Renal cortical epithelial cell (primary cell): Measurements from ENCODE around the gene IL1RAPL1. TPM values are rescaled to one million over a fixed set of nuclear protein-coding genes. Genes with fewer than 3 reads are reported as not detected.
A peak's percentile ranks its signal among the peaks of the same experiment; 100 is the strongest.

Source experiments
- DNase-seq: peaks from one replicate; pipeline ENCODE4 v3.0.0-alpha.2; 2011; ENCODE audit warnings: low read depth
- total RNA-seq: library from RNA; depleted of rRNA; stranded (reverse); fragments of >200 nt; gene quantifications from 2 replicates; pipeline ENCODE4 v1.2.3, GENCODE V29; 2014

The IL1RAPL1 gene
- total RNA-seq, 1 donor from 2014 or later, result 0.05 TPM

DNA sequence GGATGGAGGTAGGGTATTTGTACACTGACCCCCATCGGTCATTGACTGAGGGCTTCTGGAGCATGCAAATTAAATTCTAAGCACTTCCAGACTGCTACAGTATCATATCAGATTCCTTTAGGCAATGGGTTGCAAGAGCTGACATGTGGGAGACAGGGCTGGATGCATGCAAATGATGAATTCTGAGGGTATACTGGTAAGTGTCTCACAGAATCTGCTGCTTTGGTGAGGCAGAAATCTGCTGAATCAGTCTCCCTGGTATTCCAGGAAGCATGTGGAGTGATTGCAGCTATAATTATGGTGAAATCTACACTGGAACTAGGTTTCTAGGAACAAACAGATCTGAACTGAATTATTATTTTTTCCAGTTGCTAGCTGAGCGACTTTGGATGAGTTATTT is 943.3 kb downstream of the IL1RAPL1 start:
- peak; percentile 13 for DNase-seq

DNA sequence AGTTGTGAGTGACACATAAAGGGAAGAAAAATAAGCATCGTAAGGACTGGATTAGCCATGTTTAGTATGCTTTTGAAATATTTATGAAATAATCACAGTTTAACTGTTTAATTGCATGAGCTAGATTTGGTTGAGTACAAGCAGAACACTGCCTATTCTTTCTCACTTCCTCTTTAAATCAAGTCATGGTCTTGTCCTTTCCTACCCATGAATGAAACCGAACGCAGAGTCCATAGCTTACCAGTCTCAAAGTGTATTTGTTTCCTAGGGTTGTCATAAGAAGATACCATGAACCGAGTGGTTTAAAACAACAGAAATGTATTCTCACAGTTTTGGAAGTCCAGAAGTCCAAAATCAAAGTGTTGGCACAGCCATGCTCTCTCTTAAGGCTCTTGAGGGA is 944.1 kb downstream of the IL1RAPL1 start:
- no peak for DNase-seq

DNA sequence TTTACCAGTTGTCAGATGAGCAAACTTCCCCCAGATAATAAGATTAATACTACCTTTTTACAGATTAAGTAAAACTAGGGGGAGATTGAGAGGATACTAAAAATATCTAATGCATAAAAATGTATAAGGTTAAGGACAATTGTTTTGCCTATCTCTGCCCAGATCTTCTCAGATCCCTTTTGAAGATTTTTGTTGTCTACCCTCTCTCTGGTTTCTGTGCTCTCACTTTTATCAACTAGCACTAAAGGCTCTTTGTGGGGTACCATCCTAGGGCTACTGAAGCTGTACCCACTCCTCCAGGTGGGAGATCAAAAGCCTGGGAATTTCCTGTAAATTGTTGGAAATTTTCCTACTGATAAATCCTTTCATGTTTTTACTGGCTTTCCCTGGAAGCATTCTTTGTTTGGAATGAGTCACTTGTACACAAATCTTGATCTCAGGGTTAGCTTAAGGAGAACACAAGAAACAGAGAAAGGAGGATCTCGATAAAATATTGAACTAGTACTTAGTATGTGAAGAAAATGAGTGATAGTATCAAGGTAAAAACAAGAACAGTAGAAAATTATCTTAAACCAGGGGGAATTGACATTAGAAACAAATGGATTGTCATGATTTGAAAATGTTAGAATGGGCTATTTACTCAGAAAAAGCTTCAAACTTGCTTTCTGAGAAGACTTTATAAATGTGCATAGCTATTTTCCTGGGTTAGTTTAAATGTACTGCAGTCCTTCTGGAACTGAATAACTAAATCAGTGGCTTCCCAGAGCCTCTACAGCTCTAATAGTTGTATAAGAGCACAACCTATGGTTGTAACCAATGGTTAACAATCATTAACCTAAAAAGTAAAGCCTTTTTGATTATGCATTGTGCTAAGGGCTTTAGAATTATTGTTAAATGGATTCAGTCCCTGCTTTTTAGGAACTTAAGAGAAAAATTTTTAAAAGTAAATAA is 948.2 kb downstream of the IL1RAPL1 start:
- DNase-seq, result peak; percentile 57

DNA sequence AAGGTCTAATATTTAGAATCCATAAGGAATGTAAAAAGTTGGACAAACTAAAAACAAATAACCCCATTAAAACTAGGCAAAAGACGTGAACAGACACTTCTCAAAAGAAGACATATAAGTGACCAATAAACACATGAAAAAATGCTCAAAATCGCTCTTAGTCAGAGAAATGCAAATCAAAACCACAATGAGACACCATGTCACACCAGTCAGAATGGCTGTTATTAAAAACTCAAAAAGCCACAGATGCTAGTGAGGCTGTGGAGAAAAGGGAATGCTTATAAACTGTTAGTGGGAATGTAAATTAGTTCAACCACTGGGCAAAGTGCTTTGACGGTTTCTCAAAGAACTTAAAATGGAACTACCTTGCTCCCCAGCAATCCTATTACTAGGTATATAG is 953.8 kb downstream of the IL1RAPL1 start:
- DNase-seq, result no peak

DNA sequence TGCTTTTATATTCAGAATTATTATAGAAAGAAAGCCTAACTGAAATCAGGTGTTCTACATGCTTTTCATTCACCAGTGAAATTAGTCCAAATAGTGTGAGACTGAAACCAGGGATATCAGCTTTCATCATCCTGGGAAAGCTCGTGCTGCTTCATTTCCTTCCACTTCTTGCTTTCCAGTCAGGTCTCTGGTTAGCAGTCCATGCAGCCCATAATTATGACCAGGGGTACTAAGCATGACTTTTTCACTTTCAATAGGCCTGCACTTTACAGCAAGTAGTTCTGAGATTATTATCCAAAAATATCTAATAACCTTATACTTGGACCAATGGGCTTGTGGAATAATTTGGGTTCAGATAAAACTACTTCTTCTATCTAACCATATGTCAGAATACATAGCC is 954.9 kb downstream of the IL1RAPL1 start:
- no peak for DNase-seq

DNA sequence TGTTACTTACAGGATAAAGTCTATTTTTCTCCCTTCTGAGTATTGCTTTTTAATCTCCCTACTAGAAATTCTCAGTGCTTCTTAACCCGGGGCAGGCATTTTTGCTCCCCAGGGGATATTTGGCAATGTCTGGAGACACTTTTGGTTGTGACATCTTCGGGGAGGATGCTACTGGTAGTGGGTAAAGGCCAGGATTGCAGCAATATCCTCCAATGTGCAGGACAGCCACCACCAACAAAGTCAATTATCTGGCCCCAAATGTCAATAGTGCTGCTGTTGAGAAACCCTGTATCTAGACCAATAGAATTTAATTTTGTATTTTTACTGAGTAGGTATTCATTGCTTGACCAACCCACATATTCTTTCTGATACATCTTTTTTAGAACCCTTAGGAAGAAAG is 958.6 kb downstream of the IL1RAPL1 start:
- no peak for DNase-seq

DNA sequence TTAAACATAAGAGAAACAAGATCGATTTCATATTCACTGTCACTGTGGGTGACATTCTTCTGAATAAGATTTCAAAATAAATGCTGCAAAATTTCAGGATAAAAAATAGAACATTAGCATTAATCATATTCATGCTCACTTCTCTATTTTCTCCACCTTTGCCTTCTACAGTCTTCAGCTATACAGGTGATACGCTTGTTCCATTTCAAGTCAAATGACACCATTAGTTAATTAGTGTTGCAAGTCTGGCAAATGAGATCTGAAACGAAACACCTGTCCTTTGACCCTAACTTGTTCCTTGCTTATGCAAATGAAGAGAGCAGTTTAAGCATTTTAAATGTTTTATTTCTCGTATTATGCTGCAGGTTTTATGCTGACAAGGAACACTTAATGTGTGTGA is 960.6 kb downstream of the IL1RAPL1 start:
- no peak for DNase-seq

DNA sequence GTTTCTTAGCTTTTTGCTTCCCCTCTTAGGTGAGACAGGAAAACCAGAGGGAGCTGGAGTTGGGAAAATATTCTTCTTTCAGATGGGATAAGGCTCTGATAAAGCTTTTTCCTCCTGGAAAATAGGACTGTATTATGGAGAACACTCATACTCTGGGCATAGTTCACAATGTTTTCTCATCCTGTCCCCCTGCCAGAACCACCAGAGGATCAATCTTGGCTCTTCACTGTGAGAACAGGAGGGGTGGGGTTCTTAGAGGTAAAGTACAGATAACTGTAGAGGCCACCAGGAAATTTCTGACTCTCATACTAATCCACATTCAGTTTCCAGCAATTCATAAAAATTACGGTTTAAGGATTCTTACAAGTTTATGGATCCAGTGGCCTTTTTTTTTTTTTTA is 966.3 kb downstream of the IL1RAPL1 start:
- DNase-seq, result no peak

DNA sequence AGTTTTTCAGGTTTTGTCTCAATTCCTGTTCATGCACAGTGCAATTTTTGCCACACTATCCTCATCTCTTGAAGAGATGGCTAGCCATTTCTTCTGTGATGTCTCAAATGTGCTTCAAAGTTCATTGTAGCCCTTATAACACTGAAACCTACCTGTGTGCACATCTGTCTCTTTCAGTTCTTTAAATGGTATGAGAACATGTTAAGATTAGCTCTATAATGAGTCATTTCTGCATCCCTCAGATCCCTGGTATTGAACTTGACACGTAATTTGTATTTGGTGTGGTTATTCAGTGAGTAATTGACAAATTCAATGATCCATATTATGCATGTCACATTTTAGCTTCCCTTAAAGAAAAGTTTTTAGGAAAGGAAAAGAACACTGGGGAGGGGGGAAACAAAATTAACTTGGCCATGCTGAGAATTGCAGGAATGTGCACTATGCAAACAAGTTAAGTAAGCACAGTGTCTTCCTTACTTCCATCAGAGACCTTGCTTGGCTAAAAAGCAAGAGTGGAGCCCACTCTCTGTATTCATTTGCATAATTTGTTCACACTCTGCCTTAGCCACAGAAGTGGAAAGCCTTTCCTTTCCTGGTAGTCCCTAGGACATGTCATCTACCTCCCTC is 968.3 kb downstream of the IL1RAPL1 start:
- DNase-seq, result peak; percentile 4

DNA sequence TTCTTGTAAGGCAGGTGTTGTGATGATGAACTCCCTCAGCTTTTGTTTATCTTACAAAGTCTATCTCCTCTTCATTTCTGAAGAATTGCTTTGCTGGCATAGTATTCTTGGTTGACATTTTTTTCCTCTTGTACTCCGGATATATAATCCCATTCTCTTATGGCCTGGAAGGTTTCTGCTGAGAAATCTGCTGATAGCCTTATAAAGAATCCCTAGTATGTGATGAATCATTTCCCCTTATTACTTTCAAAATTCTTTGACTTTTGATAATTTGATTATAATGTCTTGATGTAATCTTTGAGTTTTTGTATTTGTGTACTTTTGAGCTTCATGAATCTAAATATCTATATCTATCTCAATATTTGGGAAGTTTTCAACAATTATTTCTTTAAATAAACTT is 972.8 kb downstream of the IL1RAPL1 start:
- no peak for DNase-seq

DNA sequence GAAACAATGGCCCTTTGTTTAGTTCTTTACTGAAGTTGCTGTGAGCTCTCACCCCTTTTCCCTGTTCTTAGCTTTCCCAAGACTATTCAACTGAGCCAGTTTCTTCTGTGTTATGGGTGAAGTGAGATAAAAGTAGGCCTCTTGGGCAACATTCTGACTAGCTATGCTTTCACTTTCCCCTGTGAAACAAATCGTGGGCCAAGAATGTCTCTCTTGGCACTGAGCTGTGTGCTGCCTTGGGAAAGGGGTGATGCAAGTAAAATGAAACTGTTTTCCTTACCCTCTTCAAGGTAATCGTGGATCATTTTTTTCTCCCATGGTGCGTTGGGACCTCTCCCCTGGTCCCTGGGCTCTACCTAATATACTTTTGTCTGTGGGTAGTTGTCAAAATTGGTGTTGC is 974.2 kb downstream of the IL1RAPL1 start:
- no peak for DNase-seq

DNA sequence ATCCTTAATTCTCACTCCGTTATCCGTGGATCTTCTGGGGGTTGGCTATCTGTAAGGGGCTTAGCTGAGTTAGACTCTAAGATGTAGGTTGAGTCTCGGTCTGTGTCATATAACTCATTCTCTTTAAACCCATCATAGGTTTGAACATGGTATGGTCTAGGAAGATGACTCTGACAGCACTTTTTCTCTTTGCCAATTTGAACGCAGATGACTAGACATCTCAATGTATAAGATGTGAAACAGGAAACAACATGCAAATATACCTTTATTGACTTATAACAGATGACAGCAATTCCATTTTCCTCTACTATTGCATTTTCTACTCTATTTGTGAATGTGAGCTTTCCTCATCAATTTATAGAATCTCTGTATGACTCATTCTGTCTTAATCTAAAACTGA is 993.3 kb downstream of the IL1RAPL1 start:
- DNase-seq, result no peak

DNA sequence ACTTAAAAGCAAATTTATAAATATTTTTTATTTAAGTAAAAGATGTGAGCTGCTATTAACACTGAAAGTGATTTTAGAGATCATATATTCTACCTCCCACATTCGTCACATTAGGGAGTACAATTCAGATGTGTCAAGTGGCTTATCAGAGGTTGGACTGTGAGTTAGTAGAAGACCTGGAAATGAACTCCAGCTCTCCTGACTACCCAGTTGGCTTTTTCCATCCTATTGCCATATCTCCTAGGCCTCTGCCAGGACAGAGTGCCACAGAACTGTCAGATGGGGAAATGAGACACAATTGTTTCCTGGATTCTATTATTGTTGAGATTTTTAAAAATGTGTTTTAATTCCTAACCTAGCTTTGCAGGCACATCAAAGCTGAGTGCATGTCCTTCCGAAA is 994.0 kb downstream of the IL1RAPL1 start:
- DNase-seq, result no peak

DNA sequence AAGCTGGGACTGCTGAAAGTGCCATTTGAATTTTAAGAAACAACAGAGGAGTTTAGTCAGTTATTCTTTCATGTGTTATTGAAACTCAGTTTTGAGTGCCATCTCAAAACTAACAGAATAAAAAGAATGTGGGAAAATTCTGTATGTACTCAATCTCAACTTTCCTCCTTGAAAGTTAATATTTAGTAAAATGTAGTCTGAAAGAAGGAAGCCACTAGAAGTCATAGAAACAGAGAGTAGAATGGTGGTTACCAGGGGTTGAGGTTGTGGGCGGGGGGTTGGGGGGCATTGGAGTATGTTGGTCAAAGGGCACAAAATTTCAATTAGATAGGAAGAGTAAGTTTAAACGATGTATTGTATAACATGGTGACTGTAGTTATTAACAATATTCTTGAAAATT is 999.9 kb downstream of the IL1RAPL1 start:
- DNase-seq, result no peak

DNA sequence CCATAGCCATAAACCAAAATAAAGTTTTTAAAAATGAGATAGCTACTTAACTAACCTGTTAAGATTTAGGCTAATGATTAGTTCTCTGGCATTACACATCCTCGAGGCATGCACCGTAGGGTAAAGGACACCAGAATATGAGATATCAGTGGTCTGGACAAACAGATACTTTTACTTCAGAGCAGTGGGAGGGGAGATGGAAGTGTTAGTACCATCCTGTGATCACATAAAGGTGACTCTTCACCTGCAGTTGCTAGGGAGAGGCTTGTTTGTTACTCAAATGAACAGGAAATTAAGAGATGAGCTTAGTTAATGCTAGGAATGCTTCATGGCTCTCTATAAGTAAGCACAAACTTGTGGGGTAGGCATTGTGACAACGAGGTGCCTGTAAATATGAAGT is 1003.7 kb downstream of the IL1RAPL1 start:
- DNase-seq, result no peak

DNA sequence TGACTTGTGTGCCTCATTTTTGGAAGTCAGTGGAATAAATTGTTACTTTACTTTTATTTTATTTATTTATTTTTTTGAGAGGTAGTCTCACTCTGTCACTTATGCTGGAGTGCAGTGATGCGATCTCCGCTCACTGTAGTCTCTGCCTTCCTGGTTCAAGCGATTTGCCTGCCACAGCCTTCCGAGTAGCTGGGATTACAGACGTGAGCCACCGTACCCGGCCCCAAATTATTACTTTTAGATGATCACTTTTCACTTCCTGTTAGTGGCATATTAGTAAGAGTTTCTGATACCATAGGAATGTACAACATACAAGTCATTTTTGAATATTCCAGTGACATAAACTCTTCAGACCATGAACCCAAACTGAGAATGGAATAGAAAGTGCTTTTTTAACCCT is 1017.1 kb downstream of the IL1RAPL1 start:
- DNase-seq, result no peak

DNA sequence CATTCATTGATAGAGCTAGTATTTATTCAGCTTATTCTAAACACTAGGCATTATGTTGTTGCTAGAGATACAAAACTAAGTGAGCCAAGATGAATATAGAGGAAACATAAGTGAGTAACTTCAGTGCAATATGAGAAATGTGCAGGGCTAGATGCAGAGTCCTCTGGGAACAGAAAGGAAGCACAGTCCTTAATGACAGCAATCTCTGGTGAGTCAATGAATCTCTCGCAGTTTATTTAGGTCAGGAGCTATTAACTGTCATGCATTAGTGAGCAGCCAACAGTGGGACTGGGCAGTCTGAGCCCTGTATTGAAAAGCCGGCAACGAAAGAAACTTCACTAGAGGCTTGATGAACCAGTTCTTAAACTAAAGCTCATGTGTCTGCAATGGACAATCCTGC is 1030.0 kb downstream of the IL1RAPL1 start:
- DNase-seq, result peak; percentile 78

DNA sequence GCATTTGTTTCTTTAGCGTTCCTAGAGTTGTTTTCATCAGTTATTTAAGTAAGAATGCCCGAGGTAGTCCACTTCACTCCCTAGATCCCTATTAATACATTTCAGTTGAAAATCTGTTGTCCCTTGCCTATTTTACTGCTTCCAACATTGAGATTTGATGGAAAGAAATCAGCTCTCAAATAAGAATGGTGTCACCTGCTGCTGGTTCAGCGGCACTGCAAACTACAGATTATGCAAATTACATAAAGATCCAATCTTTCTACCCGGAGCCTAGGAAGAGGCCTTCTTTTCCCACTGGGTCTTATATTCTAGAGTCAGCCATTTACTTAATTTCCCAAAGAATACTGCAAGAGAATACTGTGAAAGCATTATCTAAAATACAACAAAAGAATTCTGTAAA is 1030.5 kb downstream of the IL1RAPL1 start:
- DNase-seq, result no peak

DNA sequence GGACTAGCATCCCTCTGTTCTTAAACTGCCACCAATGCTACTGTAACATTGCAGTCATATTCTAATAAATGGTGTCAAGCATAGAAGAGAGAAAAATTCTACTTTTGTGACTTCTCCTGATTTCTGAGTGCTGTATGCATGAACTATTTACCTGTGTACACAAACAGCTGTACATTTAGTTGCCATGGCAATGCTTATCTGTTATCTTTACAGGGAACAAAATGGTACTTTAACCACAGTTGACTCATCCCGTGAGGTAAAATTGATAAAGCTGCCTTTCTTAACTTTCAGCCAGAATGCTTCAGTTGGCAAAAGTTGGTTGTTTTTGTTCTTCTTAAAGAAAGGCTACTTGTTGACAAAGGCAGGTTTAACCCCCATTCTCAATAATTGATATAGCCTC is 1040.6 kb downstream of the IL1RAPL1 start:
- DNase-seq, result no peak

DNA sequence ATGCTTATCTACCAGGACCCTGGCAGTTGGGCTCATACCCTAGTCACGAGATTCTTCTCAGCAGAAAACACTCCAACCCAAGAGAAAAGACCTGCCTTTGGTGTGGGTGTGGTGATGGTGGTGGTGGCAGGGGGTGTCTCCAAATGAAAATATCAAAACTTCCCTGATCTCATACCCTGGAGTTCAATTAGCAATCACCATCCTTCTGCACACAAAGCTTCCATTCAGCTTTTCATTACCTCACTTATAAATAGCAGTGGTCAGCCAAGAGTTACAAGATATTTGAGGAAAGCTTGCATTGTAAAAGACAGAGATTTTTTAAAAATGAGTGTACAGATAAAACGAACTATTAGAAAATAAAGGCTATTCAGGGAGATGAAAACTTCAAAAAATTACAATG is 1047.3 kb downstream of the IL1RAPL1 start:
- no peak for DNase-seq

DNA sequence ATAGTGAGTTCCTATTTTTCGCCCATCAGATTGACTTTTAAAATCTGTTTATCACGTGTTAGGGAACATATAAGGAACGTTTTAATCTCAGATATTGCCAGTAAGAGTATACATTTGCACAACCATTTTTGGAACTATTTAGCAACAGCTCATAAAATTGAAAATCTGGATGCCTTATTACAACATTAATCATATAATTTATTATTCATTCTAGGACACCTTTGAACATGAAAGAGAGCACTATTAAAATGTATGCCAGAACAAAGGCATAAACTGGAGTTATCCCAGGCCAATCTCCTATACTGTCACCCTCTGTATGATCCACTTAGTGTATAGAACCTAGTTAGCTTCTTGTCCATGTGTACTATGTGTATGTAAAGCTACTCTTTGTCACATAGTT is 1049.1 kb downstream of the IL1RAPL1 start:
- no peak for DNase-seq

DNA sequence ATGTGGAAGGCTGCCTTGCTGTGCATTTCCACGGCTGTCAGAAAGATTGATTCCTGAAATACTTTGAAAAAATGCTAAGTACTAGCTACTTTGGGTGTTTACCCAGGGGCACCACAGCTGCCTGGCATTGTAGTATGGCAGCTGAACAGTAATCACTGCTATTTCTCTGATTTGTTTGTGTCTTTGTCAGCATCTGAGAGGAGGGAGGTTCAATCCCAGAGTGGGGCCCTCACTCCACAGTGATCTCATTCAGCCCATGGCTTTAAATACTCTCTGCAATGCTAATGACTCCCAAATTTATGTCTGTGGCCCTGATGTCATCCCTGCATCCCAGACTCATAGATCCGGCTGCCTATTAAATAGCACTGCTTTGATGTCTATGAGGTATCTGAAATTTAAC is 1052.9 kb downstream of the IL1RAPL1 start:
- no peak for DNase-seq

DNA sequence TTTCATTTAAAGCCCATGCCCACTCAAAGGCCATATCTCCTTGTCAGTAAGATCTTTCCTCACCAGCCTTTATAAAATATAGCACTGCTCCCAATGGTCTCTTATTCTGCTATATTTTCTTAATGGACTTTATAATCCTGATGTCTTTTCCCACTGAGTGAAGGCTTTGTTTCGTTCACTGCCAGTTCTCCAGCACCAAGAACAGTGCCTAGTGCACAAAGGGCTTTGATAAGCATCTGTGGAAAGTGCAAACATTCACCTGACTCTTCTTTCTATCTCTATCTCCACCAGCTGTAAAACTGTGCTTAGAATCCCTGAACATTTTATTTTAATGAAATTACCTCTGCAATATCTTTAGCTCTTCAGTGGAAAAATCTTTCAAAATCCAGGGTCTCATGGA is 1054.2 kb downstream of the IL1RAPL1 start:
- DNase-seq, result no peak
